Nephron (organoid): Measurements from ENCODE around the gene OSBPL10.
A peak's percentile ranks its signal among the peaks of the same experiment; 100 is the strongest.

Experiments
- H3K27ac Mint-ChIP-seq, 3 experiments: 2 replicates each; pipeline ENCODE4 v1.8.0; 2020; ENCODE audit warnings: mixed read lengths in 3 of 3, mild to moderate bottlenecking in 2 of 3, moderate library complexity in 1 of 3
- H3K27me3 Mint-ChIP-seq: 2 replicates; pipeline ENCODE4 v1.8.0; 2021; ENCODE audit warnings: low read depth, mild to moderate bottlenecking, moderate library complexity, mixed read lengths
- H3K36me3 Mint-ChIP-seq: 2 replicates; pipeline ENCODE4 v1.8.0; 2020; ENCODE audit warnings: low read depth, mixed read lengths
- H3K4me1 Mint-ChIP-seq: 2 replicates; pipeline ENCODE4 v1.8.0; 2020; ENCODE audit warnings: mixed read lengths
- H3K4me3 Mint-ChIP-seq, 3 experiments: 2 replicates each; pipeline ENCODE4 v1.8.0; 2020; ENCODE audit warnings: mild to moderate bottlenecking in 3 of 3, mixed read lengths in 3 of 3, moderate library complexity in 2 of 3
- H3K9me3 Mint-ChIP-seq: 2 replicates; pipeline ENCODE4 v1.8.0; 2020; ENCODE audit warnings: mixed read lengths
- TF ChIP-seq, protein P1 (sequence below), 3 experiments: fragments of 200-600 bp; sonication (generic); IDR thresholded peaks; one replicate each; pipeline ENCODE4 v1.5.0; 2021; ENCODE audit warnings: antibody characterized with exemption in 3 of 3; ENCODE audit not compliant: unreplicated experiment in 3 of 3

Gene OSBPL10

DNA sequence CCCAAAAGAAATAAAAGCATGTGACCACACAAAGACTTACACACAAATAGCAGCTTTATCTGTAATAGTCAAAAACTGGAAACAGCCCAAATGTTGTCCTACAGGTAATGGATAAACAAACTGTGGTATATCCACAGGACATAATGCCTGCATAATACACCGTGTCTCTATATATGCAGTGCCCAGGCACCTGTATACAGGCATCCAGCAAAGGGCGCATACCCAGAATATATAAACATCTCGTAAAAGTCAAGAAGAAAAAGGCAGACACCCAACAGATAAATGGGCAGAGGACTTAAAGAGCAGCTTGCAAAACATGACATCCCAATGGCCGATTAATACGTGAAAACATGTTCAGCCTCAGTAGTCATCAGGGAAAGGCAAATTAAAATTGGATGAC is 7.2 kb downstream of the OSBPL10 start:
- H3K36me3 Mint-ChIP-seq: peaks cover 3% of the 10 kb centered on the region
- peaks cover 21% of the 10 kb centered on the region for H3K27me3 Mint-ChIP-seq
- H3K4me1 Mint-ChIP-seq: peaks cover 50% of the 10 kb centered on the region

DNA sequence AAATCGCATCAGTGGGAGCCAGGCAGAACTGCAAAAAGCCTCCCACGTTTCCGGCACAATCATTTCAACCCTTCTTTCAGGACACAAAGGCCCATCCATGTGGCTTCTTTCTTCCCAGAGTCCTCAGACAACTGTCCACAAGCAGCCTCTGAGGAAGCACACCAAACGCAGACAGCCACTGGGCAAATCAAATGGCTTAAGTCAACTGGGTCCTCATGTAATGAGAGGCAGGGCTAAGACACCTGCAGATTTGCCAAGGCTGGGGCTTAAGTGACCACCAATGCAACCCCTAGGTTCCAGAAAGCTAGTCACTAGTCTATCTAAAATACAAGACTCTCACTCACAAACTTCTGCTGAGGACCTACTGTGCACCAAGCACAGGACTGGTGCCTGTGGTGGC is 8.0 kb downstream of the OSBPL10 start:
- no peaks in the 10 kb centered on the region for H3K36me3 Mint-ChIP-seq
- H3K9me3 Mint-ChIP-seq: no peaks in the 10 kb centered on the region
- H3K27ac Mint-ChIP-seq: peak overlapping the region in 1 of 3 experiments; percentile 29
- peaks cover 57% of the 10 kb centered on the region for H3K4me1 Mint-ChIP-seq
- TF ChIP-seq, protein P1, sequence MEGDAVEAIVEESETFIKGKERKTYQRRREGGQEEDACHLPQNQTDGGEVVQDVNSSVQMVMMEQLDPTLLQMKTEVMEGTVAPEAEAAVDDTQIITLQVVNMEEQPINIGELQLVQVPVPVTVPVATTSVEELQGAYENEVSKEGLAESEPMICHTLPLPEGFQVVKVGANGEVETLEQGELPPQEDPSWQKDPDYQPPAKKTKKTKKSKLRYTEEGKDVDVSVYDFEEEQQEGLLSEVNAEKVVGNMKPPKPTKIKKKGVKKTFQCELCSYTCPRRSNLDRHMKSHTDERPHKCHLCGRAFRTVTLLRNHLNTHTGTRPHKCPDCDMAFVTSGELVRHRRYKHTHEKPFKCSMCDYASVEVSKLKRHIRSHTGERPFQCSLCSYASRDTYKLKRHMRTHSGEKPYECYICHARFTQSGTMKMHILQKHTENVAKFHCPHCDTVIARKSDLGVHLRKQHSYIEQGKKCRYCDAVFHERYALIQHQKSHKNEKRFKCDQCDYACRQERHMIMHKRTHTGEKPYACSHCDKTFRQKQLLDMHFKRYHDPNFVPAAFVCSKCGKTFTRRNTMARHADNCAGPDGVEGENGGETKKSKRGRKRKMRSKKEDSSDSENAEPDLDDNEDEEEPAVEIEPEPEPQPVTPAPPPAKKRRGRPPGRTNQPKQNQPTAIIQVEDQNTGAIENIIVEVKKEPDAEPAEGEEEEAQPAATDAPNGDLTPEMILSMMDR (IDR thresholded peaks at IDR 0.05; ENCODE audit: unreplicated experiment in 3 of 3): no peak
- H3K4me3 Mint-ChIP-seq: no peak overlapping the region
- H3K27me3 Mint-ChIP-seq: peaks cover 13% of the 10 kb centered on the region

More for the DNA sequence above, 7.2 kb downstream of the OSBPL10 start:
- no peak overlapping the region for H3K4me3 Mint-ChIP-seq
- TF ChIP-seq, protein P1 (IDR thresholded peaks at IDR 0.05; ENCODE audit: unreplicated experiment in 3 of 3): no peak
- H3K27ac Mint-ChIP-seq: peak overlapping the region in 1 of 3 experiments; percentile 25
- no peaks in the 10 kb centered on the region for H3K9me3 Mint-ChIP-seq

- Mint-ChIP-seq H3K36me3 (no peaks in the 10 kb centered on the region), H3K9me3 (no peaks in the 10 kb centered on the region), H3K4me1 (peaks cover 64% of the 10 kb centered on the region), H3K27me3 (peaks cover 5% of the 10 kb centered on the region), H3K27ac (no peak overlapping the region), H3K4me3 (no peak overlapping the region)
- TF ChIP-seq, protein P1 (IDR thresholded peaks at IDR 0.05; ENCODE audit: unreplicated experiment in 3 of 3): no peak
Observed at GRCh38 chr3:31971607-31972006, 9.5 kb downstream of the OSBPL10 start.

- Mint-ChIP-seq H3K27ac (peak overlapping the region; percentile 84 to 92 (median 90)), H3K36me3 (no peaks in the 10 kb centered on the region), H3K9me3 (no peaks in the 10 kb centered on the region), H3K27me3 (peaks cover 5% of the 10 kb centered on the region), H3K4me3 (peak overlapping the region in 2 of 3 experiments; percentile 6 to 26), H3K4me1 (peaks cover 43% of the 10 kb centered on the region)
- TF ChIP-seq, protein P1 (IDR thresholded peaks at IDR 0.05; ENCODE audit: unreplicated experiment in 3 of 3): no peak
Observed at GRCh38 chr3:31968927-31969418, 12.1 kb downstream of the OSBPL10 start.

DNA sequence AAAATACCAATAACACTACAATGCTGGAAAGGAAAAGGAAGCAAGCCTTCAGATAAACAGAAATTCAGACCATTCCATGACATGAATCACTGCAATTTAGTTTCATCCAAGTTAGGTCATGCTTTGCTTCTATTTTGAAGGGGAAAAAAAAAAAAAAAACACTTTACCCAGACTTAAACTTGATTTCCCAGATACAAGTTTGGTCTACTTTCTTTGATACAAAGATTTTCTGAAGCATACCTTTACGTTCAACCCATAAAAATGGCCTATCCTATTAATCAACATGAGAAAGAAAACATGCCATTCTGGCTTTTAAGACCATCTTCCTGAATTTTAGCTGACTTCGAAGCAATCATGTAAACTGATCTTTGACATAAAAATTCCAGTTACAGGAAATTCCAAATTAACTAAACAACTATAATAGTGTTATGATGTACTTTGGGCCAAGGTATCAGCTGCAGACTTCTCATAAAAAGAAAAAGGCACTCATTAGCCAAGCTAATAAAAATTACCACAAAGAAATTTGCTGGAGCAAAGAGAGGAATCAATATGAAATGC is 12.6 kb downstream of the OSBPL10 start:
- TF ChIP-seq, protein P1 (IDR thresholded peaks at IDR 0.05; ENCODE audit: unreplicated experiment in 3 of 3): no peak
- H3K4me1 Mint-ChIP-seq: peaks cover 43% of the 10 kb centered on the region
- no peaks in the 10 kb centered on the region for H3K36me3 Mint-ChIP-seq
- H3K4me3 Mint-ChIP-seq: no peak overlapping the region
- H3K27me3 Mint-ChIP-seq: peaks cover 5% of the 10 kb centered on the region
- no peaks in the 10 kb centered on the region for H3K9me3 Mint-ChIP-seq
- peak overlapping the region; percentile 84 to 92 (median 90) for H3K27ac Mint-ChIP-seq

DNA sequence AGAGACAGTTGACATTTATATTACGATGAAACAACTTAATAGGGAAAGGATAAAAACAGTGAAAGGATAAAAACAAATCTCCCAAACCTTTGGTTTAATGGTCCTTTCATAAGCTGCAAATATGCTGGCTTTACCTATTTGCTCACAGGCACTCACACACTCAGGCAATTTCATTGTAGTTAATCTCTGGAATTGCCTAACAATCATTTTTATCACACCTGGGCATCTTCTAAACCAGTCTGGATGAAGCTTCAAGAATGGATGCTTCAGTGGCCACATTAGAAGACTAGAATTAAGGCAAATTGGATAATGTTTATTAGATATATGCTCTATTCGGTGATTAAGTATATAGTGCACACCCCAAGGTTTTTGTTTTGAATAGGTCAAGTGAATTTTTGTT is 13.5 kb downstream of the OSBPL10 start:
- Mint-ChIP-seq H3K27ac (peak overlapping the region; percentile 81 to 92 (median 84)), H3K36me3 (no peaks in the 10 kb centered on the region), H3K9me3 (no peaks in the 10 kb centered on the region), H3K4me3 (no peak overlapping the region), H3K4me1 (peaks cover 37% of the 10 kb centered on the region), H3K27me3 (no peaks in the 10 kb centered on the region)
- TF ChIP-seq, protein P1 (IDR thresholded peaks at IDR 0.05; ENCODE audit: unreplicated experiment in 3 of 3): no peak
